ENCODE results near the gene OXA1L.
"Not testable (repeated sequence)": the region's sequence is repeated elsewhere in the genome, so short reads cannot be mapped to it uniquely, and the experiment has no call there.

OXA1L gene

GRCh38 chr14:22774011-22774706, 7.7 kb downstream of the OXA1L start:
- TF ChIP-seq CTCF (IDR thresholded peaks at IDR 0.05; ENCODE audit: borderline replicate concordance, control extremely low read depth, extremely low read depth, insufficient read depth, missing control alignments), result no peak
- DNase-seq (ENCODE audit: low spot score), result no peak
- in situ Hi-C loops (cut with MboI; ENCODE audit: low sequenced_read_pairs, unreplicated experiment), result loop anchor here (10.0 kb wide), 1 partner anchor 199 kb away; no protein-coding TSS in a partner anchor

GRCh38 chr14:22776215-22776614, 9.7 kb downstream of the OXA1L start:
- in situ Hi-C loops (cut with MboI; ENCODE audit: low sequenced_read_pairs, unreplicated experiment), result loop anchor here (5.0 to 10.0 kb wide), 2 partner anchors 76 to 201 kb away; no protein-coding TSS in a partner anchor
- no peak for TF ChIP-seq CTCF (IDR thresholded peaks at IDR 0.05; ENCODE audit: borderline replicate concordance, control extremely low read depth, extremely low read depth, insufficient read depth, missing control alignments)
- DNase-seq (ENCODE audit: low spot score), result no peak

- in situ Hi-C loops (cut with MboI; ENCODE audit: low sequenced_read_pairs, unreplicated experiment), result loop anchor here (5.0 to 10.0 kb wide), 2 partner anchors 75 to 202 kb away; no protein-coding TSS in a partner anchor
- not testable (repeated sequence) for DNase-seq (ENCODE audit: low spot score)
These were observed 10.4 kb downstream of the OXA1L start for GRCh38 chr14:22776849-22777248.

GRCh38 chr14:22778084-22778483, 11.6 kb downstream of the OXA1L start:
- in situ Hi-C loops (cut with MboI; ENCODE audit: low sequenced_read_pairs, unreplicated experiment), result loop anchor here (5.0 to 10.0 kb wide), 2 partner anchors 74 to 203 kb away; no protein-coding TSS in a partner anchor
- no peak for DNase-seq (ENCODE audit: low spot score)
- no peak for TF ChIP-seq CTCF (IDR thresholded peaks at IDR 0.05; ENCODE audit: borderline replicate concordance, control extremely low read depth, extremely low read depth, insufficient read depth, missing control alignments)

- TF ChIP-seq CTCF (IDR thresholded peaks at IDR 0.05; ENCODE audit: borderline replicate concordance, control extremely low read depth, extremely low read depth, insufficient read depth, missing control alignments), result no peak
- in situ Hi-C loops (cut with MboI; ENCODE audit: low sequenced_read_pairs, unreplicated experiment), result no loop called here
- DNase-seq (ENCODE audit: low spot score), result no peak
These were observed 13.7 kb downstream of the OXA1L start for GRCh38 chr14:22780105-22780679.

- DNase-seq (ENCODE audit: low spot score), result no peak
- TF ChIP-seq CTCF (IDR thresholded peaks at IDR 0.05; ENCODE audit: borderline replicate concordance, control extremely low read depth, extremely low read depth, insufficient read depth, missing control alignments), result no peak
- in situ Hi-C loops (cut with MboI; ENCODE audit: low sequenced_read_pairs, unreplicated experiment), result no loop called here
These were observed 14.4 kb downstream of the OXA1L start for GRCh38 chr14:22780941-22781300.

GRCh38 chr14:22781301-22781991, 15.0 kb downstream of the OXA1L start:
- in situ Hi-C loops (cut with MboI; ENCODE audit: low sequenced_read_pairs, unreplicated experiment), result no loop called here
- TF ChIP-seq CTCF (IDR thresholded peaks at IDR 0.05; ENCODE audit: borderline replicate concordance, control extremely low read depth, extremely low read depth, insufficient read depth, missing control alignments), result no peak
- no peak for DNase-seq (ENCODE audit: low spot score)
